Left ventricle myocardium inferior (tissue), 1 donor: Measurements from ENCODE around the gene RDH13. TPM values are rescaled to one million over a fixed set of nuclear protein-coding genes. Genes with fewer than 3 reads are reported as not detected.
"Not testable (repeated sequence)": the region's sequence is repeated elsewhere in the genome, so short reads cannot be mapped to it uniquely, and the experiment has no call there.

Experiments used
- DNase-seq: peaks from one replicate; pipeline ENCODE4 v3.0.0-alpha.2; 2020
- H3K27ac ChIP-seq: fragments of 200-600 bp; replicated peaks from 2 replicates; pipeline ENCODE4 v1.8.0; 2021
- H3K27me3 ChIP-seq: fragments of 200-600 bp; 2 replicates; pipeline ENCODE4 v1.8.0; 2021; ENCODE audit warnings: low read depth
- H3K36me3 ChIP-seq: fragments of 200-600 bp; 2 replicates; pipeline ENCODE4 v1.8.0; 2021
- H3K4me1 ChIP-seq: fragments of 200-600 bp; 2 replicates; pipeline ENCODE4 v1.8.0; 2021
- H3K4me3 ChIP-seq: fragments of 200-600 bp; 2 replicates; pipeline ENCODE4 v1.8.0; 2021; ENCODE audit warnings: mild to moderate bottlenecking, moderate library complexity
- H3K9me3 ChIP-seq: fragments of 200-600 bp; replicated peaks from 2 replicates; pipeline ENCODE4 v1.8.0; 2021
- CTCF ChIP-seq: fragments of 200-600 bp; IDR thresholded peaks from 2 replicates; pipeline ENCODE4 v1.8.0; 2021; ENCODE audit warnings: antibody characterized with exemption, mild to moderate bottlenecking, borderline replicate concordance
- intact Hi-C: fragments of 100-400 bp; cut with micrococcal nuclease; formaldehyde crosslinking; loops from one replicate; pipeline ENCODE4 v1.11.0; 2022
- total RNA-seq: library from RNA; stranded (reverse); fragmentation: NEBNext Ultra II Directional; extraction: Animal tissue kit (Norgen Biotek cat#: 25700); gene quantifications from one replicate; pipeline ENCODE4 v1.2.1, GENCODE V29; 2021
- donor health status: DM: no; HTN: yes; CAD: no; lungs with severe emphysema.

Gene RDH13
- total RNA-seq, 1 donor from 2014 or later, result 53.8 TPM

GRCh38 chr19:55006795-55007194, 56.2 kb downstream of the RDH13 start:
- peaks cover 14% of the 10 kb centered on the region for H3K9me3 ChIP-seq
- H3K27ac ChIP-seq, H3K36me3 ChIP-seq, DNase-seq, H3K4me1 ChIP-seq, intact Hi-C loops: not testable (repeated sequence)
- peak overlapping the region; percentile 60 for H3K4me3 ChIP-seq
- peaks cover 34% of the 10 kb centered on the region for H3K27me3 ChIP-seq

GRCh38 chr19:55005684-55006488, 57.1 kb downstream of the RDH13 start:
- H3K4me1 ChIP-seq, result peaks cover 8% of the 10 kb centered on the region
- no peaks in the 10 kb centered on the region for H3K36me3 ChIP-seq
- H3K27me3 ChIP-seq, result peaks cover 42% of the 10 kb centered on the region
- H3K4me3 ChIP-seq, result peak overlapping the region; percentile 60
- TF ChIP-seq CTCF, result no peak
- peak overlapping the region; percentile 25 for H3K27ac ChIP-seq
- peaks cover 14% of the 10 kb centered on the region for H3K9me3 ChIP-seq
- intact Hi-C loops, result no loop called here
- DNase-seq, result no peak

GRCh38 chr19:55000761-55001160, 62.2 kb downstream of the RDH13 start:
- intact Hi-C loops, result no loop called here
- H3K4me1 ChIP-seq, result no peaks in the 10 kb centered on the region
- no peak overlapping the region for H3K4me3 ChIP-seq
- H3K27ac ChIP-seq, result no peak overlapping the region
- no peak for TF ChIP-seq CTCF
- peaks cover 76% of the 10 kb centered on the region for H3K27me3 ChIP-seq
- peaks cover 10% of the 10 kb centered on the region for H3K9me3 ChIP-seq
- DNase-seq, result no peak
- H3K36me3 ChIP-seq, result no peaks in the 10 kb centered on the region

GRCh38 chr19:54998751-54999239, 64.2 kb downstream of the RDH13 start:
- H3K4me1 ChIP-seq, H3K27ac ChIP-seq, intact Hi-C loops, DNase-seq, H3K9me3 ChIP-seq, H3K36me3 ChIP-seq, H3K4me3 ChIP-seq: not testable (repeated sequence)
- H3K27me3 ChIP-seq, result peaks cover 77% of the 10 kb centered on the region

GRCh38 chr19:54995561-54995960, 67.4 kb downstream of the RDH13 start:
- Histone ChIP-seq H3K9me3 (no peaks in the 10 kb centered on the region), H3K27ac (no peak overlapping the region)

More at GRCh38 chr19:54995561-54995960, 67.4 kb downstream of the RDH13 start:
- DNase-seq, result no peak
- Histone ChIP-seq H3K4me1 (no peaks in the 10 kb centered on the region), H3K36me3 (no peaks in the 10 kb centered on the region), H3K27me3 (peaks cover 53% of the 10 kb centered on the region), H3K4me3 (no peak overlapping the region)
- no peak for TF ChIP-seq CTCF
- intact Hi-C loops, result no loop called here

Other genes starting within 250 kb of the RDH13 start
- not detected for gene KIR3DL1, start 246.7 kb downstream of the RDH13 start, total RNA-seq
- not detected for gene KIR2DS4, start 230.5 kb downstream of the RDH13 start, total RNA-seq
- not detected for gene KIR3DL2, start 212.7 kb downstream of the RDH13 start, total RNA-seq
- not detected for gene FCAR, start 188.9 kb downstream of the RDH13 start, total RNA-seq
- gene NCR1, start 157.0 kb downstream of the RDH13 start, total RNA-seq, result 0.30 TPM
- gene NLRP7, start 115.6 kb downstream of the RDH13 start, total RNA-seq, result not detected
- 0.88 TPM for gene NLRP2, start 96.8 kb downstream of the RDH13 start, total RNA-seq
- gene GP6, start 24.9 kb downstream of the RDH13 start, total RNA-seq, result 0.30 TPM
- 0.88 TPM for gene EPS8L1, start 12.7 kb upstream of the RDH13 start, total RNA-seq
- gene PPP1R12C, start 54.5 kb upstream of the RDH13 start, total RNA-seq, result 228 TPM
- gene TNNT1, start 86.1 kb upstream of the RDH13 start, total RNA-seq, result 140 TPM
- gene TNNI3, start 94.6 kb upstream of the RDH13 start, total RNA-seq, result 7,701 TPM
- 1.8 TPM for gene DNAAF3, start 103.5 kb upstream of the RDH13 start, total RNA-seq
- gene SYT5, start 117.1 kb upstream of the RDH13 start, total RNA-seq, result not detected
- gene PTPRH, start 146.4 kb upstream of the RDH13 start, total RNA-seq, result 1.1 TPM
- 2.1 TPM for gene TMEM86B, start 165.6 kb upstream of the RDH13 start, total RNA-seq
- gene PPP6R1, start 195.9 kb upstream of the RDH13 start, total RNA-seq, result 39.8 TPM
- 29.0 TPM for gene HSPBP1, start 217.0 kb upstream of the RDH13 start, total RNA-seq
- 3.0 TPM for gene BRSK1, start 220.8 kb upstream of the RDH13 start, total RNA-seq